HEK293 (cell line): Measurements from ENCODE around the gene CABCOCO1.

ENCODE experiments used
- CTCF ChIA-PET: fragments of 350-600 bp; formaldehyde crosslinking; extraction: SDS; loops from one replicate; lab custom pipeline; 2021; ENCODE audit warnings: antibody characterized with exemption; lab: Yijun Ruan, JAX
- POLR2A ChIA-PET: fragments of 300-600 bp; formaldehyde crosslinking; extraction: SDS; loops from one replicate; lab custom pipeline; 2020; ENCODE audit warnings: antibody characterized with exemption, inconsistent platforms; lab: Yijun Ruan, JAX
- H3K27ac ChIP-seq: fragments of 200-500 bp; sonication (Bioruptor generic); 2 replicates; pipeline ENCODE4 v1.5.1; 2014; ENCODE audit warnings: low read depth, low read length, control low read depth, inconsistent platforms; ENCODE audit errors: extremely low read depth
- H3K36me3 ChIP-seq, 2 experiments: fragments of 200-500 bp in 1 of 2; sonication (Bioruptor generic) in 1 of 2; 1 replicate in 1 of 2; 2 replicates in 1 of 2; pipeline ENCODE4 v1.5.1; 2014 to 2017; ENCODE audit warnings: inconsistent platforms in 2 of 2, low read length in 2 of 2; ENCODE audit not compliant: control insufficient read depth in 2 of 2, insufficient read depth in 1 of 2
- H3K4me1 ChIP-seq: fragments of 200-500 bp; sonication (Bioruptor generic); 2 replicates; pipeline ENCODE4 v1.5.1; 2014; ENCODE audit warnings: mild to moderate bottlenecking, low read length, inconsistent platforms; ENCODE audit not compliant: control insufficient read depth, insufficient read depth
- H3K4me3 ChIP-seq: 2 replicates; pipeline ENCODE4 v1.5.1; 2011; ENCODE audit warnings: low read depth, mild to moderate bottlenecking, control low read depth, low read length, moderate library complexity
- H3K9me3 ChIP-seq: fragments of 200-500 bp; sonication (Bioruptor generic); 2 replicates; pipeline ENCODE4 v1.5.1; 2014; ENCODE audit warnings: low read depth, low read length, inconsistent platforms; ENCODE audit not compliant: control insufficient read depth, insufficient read depth
- MZF1 ChIP-seq: fragments of 450-650 bp; formaldehyde crosslinking; IDR thresholded peaks from 2 replicates; pipeline ENCODE4 v1.5.1; 2017; ENCODE audit warnings: missing biosample characterization, missing genetic modification characterization, borderline replicate concordance
- PRDM6 ChIP-seq: fragments of 450-650 bp; formaldehyde crosslinking; IDR thresholded peaks from 2 replicates; pipeline ENCODE4 v1.5.1; 2017; ENCODE audit warnings: missing biosample characterization, missing genetic modification characterization
- SETDB1 ChIP-seq: IDR thresholded peaks from one replicate; pipeline ENCODE4 v1.6.1; 2017; ENCODE audit warnings: mild to moderate bottlenecking, low read length, moderate library complexity, mixed read lengths; ENCODE audit not compliant: insufficient read length
- YY1 ChIP-seq: fragments of 450-650 bp; formaldehyde crosslinking; IDR thresholded peaks from 2 replicates; pipeline ENCODE4 v1.5.1; 2018; ENCODE audit warnings: missing biosample characterization, missing genetic modification characterization
- YY2 ChIP-seq: fragments of 450-650 bp; formaldehyde crosslinking; IDR thresholded peaks from 2 replicates; pipeline ENCODE4 v1.5.1; 2016; ENCODE audit warnings: missing biosample characterization, missing genetic modification characterization
- ZBTB20 ChIP-seq: fragments of 450-650 bp; formaldehyde crosslinking; IDR thresholded peaks from 2 replicates; pipeline ENCODE4 v1.5.1; 2016; ENCODE audit warnings: missing biosample characterization, missing genetic modification characterization
- ZBTB8A ChIP-seq: fragments of 450-650 bp; formaldehyde crosslinking; IDR thresholded peaks from 2 replicates; pipeline ENCODE4 v1.5.1; 2016; ENCODE audit warnings: missing biosample characterization, missing genetic modification characterization
- ZNF138 ChIP-seq: fragments of 450-650 bp; formaldehyde crosslinking; IDR thresholded peaks from 2 replicates; pipeline ENCODE4 v1.5.1; 2016; ENCODE audit warnings: missing biosample characterization, missing genetic modification characterization, borderline replicate concordance
- ZNF157 ChIP-seq: fragments of 450-650 bp; formaldehyde crosslinking; IDR thresholded peaks from 2 replicates; pipeline ENCODE4 v1.5.1; 2016; ENCODE audit warnings: missing biosample characterization, missing genetic modification characterization
- ZNF248 ChIP-seq: fragments of 450-650 bp; formaldehyde crosslinking; IDR thresholded peaks from 2 replicates; pipeline ENCODE4 v1.5.1; 2017; ENCODE audit warnings: missing biosample characterization, missing genetic modification characterization
- ZNF354C ChIP-seq: fragments of 450-650 bp; formaldehyde crosslinking; IDR thresholded peaks from 2 replicates; pipeline ENCODE4 v1.5.1; 2016; ENCODE audit warnings: missing biosample characterization, missing genetic modification characterization, low read depth, borderline replicate concordance
- ZNF37A ChIP-seq: fragments of 450-650 bp; IDR thresholded peaks from 2 replicates; pipeline ENCODE4 v1.5.1; 2018; ENCODE audit warnings: missing biosample characterization, missing genetic modification characterization
- ZNF404 ChIP-seq: fragments of 450-650 bp; formaldehyde crosslinking; IDR thresholded peaks from 2 replicates; pipeline ENCODE4 v1.5.1; 2017; ENCODE audit warnings: missing biosample characterization, missing genetic modification characterization
- ZNF423 ChIP-seq: fragments of 450-650 bp; formaldehyde crosslinking; IDR thresholded peaks from 2 replicates; pipeline ENCODE4 v1.5.1; 2016; ENCODE audit warnings: missing biosample characterization, missing genetic modification characterization
- ZNF529 ChIP-seq: fragments of 450-650 bp; formaldehyde crosslinking; IDR thresholded peaks from 2 replicates; pipeline ENCODE4 v1.5.1; 2017; ENCODE audit warnings: missing genetic modification characterization, missing biosample characterization; ENCODE audit not compliant: insufficient replicate concordance
- TF ChIP-seq, protein P1 (sequence below): fragments of 450-650 bp; formaldehyde crosslinking; IDR thresholded peaks from 2 replicates; pipeline ENCODE4 v1.5.1; 2016; ENCODE audit warnings: missing biosample characterization, missing genetic modification characterization, borderline replicate concordance
- TF ChIP-seq, protein P2 (sequence below): fragments of 450-650 bp; formaldehyde crosslinking; IDR thresholded peaks from 2 replicates; pipeline ENCODE4 v1.5.1; 2016; ENCODE audit warnings: missing biosample characterization, missing genetic modification characterization

The CABCOCO1 gene

GRCh38 chr10:61669161-61669725 lies 6.5 kb downstream of the CABCOCO1 start:
- peaks cover 10% of the 10 kb centered on the region; the same call in 1 of the 2 replicates for H3K4me1 ChIP-seq
- no peaks in the 10 kb centered on the region for H3K9me3 ChIP-seq
- CTCF ChIA-PET, result interaction anchor here (0.7 to 0.9 kb wide), 3 partner anchors 10 to 62 kb away, joined by 3 to 4 read pairs (median 3); no protein-coding TSS in a partner anchor
- no peak overlapping the region for H3K27ac ChIP-seq
- no peak overlapping the region for H3K4me3 ChIP-seq
- H3K36me3 ChIP-seq, result no peaks in the 10 kb centered on the region
- POLR2A ChIA-PET, result no interaction called here
- no peak for TF ChIP-seq ZBTB20 (tag by site-specific recombination)
- peak; percentile 88 for TF ChIP-seq PRDM6 (tag by site-specific recombination)
- no peak for TF ChIP-seq ZNF248 (tag by site-specific recombination)

DNA sequence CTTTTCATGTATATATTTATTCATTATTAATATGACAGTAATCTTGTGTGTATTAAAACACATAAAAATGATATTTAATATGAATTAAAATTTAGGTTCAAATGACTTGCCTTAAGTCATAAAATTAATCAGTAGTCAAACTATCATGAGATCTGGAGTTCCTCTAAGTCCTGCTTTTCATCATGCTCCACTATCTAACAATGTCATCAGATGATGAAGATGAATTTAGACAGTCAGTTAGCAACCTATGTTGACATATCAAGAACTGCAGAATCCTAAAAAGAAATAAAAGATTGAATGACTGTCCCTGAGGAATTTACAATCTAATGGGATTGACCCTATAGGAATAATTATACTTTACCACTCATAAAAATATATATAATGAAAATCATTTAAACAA lies 7.1 kb downstream of the CABCOCO1 start:
- CTCF ChIA-PET, result interaction anchor here (0.7 kb wide), 1 partner anchor 61 kb away, joined by 3 read pairs; no protein-coding TSS in a partner anchor
- Histone ChIP-seq H3K9me3 (no peaks in the 10 kb centered on the region), H3K36me3 (no peaks in the 10 kb centered on the region), H3K27ac (no peak overlapping the region), H3K4me1 (peaks cover 10% of the 10 kb centered on the region; the same call in 1 of the 2 replicates), H3K4me3 (no peak overlapping the region)
- no peak for TF ChIP-seq MZF1 (tag by site-specific recombination)
- no peak for TF ChIP-seq ZNF423 (tag by site-specific recombination)
- TF ChIP-seq ZNF138, result no peak
- no peak for TF ChIP-seq YY1 (tag by site-specific recombination)
- TF ChIP-seq, protein P1, sequence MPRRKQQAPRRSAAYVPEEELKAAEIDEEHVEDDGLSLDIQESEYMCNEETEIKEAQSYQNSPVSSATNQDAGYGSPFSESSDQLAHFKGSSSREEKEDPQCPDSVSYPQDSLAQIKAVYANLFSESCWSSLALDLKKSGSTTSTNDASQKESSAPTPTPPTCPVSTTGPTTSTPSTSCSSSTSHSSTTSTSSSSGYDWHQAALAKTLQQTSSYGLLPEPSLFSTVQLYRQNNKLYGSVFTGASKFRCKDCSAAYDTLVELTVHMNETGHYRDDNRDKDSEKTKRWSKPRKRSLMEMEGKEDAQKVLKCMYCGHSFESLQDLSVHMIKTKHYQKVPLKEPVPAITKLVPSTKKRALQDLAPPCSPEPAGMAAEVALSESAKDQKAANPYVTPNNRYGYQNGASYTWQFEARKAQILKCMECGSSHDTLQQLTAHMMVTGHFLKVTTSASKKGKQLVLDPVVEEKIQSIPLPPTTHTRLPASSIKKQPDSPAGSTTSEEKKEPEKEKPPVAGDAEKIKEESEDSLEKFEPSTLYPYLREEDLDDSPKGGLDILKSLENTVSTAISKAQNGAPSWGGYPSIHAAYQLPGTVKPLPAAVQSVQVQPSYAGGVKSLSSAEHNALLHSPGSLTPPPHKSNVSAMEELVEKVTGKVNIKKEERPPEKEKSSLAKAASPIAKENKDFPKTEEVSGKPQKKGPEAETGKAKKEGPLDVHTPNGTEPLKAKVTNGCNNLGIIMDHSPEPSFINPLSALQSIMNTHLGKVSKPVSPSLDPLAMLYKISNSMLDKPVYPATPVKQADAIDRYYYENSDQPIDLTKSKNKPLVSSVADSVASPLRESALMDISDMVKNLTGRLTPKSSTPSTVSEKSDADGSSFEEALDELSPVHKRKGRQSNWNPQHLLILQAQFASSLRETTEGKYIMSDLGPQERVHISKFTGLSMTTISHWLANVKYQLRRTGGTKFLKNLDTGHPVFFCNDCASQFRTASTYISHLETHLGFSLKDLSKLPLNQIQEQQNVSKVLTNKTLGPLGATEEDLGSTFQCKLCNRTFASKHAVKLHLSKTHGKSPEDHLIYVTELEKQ, result no peak
- TF ChIP-seq ZNF529 (tag by site-specific recombination), result no peak
- TF ChIP-seq ZNF354C (tag by site-specific recombination), result no peak
- TF ChIP-seq ZNF157 (tag by site-specific recombination), result no peak
- no peak for TF ChIP-seq ZNF37A (tag by site-specific recombination)
- no peak for TF ChIP-seq ZNF404 (tag by site-specific recombination)
- TF ChIP-seq, protein P2, sequence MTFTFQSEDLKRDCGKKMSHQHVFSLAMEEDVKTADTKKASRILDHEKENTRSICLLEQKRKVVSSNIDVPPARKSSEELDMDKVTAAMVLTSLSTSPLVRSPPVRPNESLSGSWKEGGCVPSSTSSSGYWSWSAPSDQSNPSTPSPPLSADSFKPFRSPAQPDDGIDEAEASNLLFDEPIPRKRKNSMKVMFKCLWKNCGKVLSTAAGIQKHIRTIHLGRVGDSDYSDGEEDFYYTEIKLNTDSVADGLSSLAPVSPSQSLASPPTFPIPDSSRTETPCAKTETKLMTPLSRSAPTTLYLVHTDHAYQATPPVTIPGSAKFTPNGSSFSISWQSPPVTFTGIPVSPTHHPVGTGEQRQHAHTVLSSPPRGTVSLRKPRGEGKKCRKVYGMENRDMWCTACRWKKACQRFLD, result no peak
- no peak for TF ChIP-seq ZBTB8A (tag by site-specific recombination)
- no peak for TF ChIP-seq SETDB1
- no peak for TF ChIP-seq YY2 (tag by site-specific recombination)
- POLR2A ChIA-PET, result no interaction called here
